Ascending aorta (tissue), 2 donors: Measurements from ENCODE around the gene HIVEP3. TPM values are rescaled to one million over a fixed set of nuclear protein-coding genes. Genes with fewer than 3 reads are reported as not detected.
"Not testable (repeated sequence)": the region's sequence is repeated elsewhere in the genome, so short reads cannot be mapped to it uniquely, and the experiment has no call there.

Experiments
- DNase-seq, 2 donors: peaks; one replicate each; pipeline ENCODE4 v3.0.0-alpha.2; 2019; ENCODE audit warnings: low spot score in 2 of 2
- H3K27ac ChIP-seq, 2 donors: fragments of 200-600 bp; sonication (generic); one replicate each; pipeline ENCODE4 v1.5.1; 2016 to 2017; ENCODE audit warnings: mild to moderate bottlenecking in 1 of 2
- H3K27me3 ChIP-seq: fragments of 200-600 bp; sonication (generic); one replicate; pipeline ENCODE4 v1.5.1; 2017
- H3K36me3 ChIP-seq, 2 donors: fragments of 200-600 bp; sonication (generic); one replicate each; pipeline ENCODE4 v1.5.1; 2016
- H3K4me1 ChIP-seq, 2 donors: fragments of 200-600 bp; sonication (generic); one replicate each; pipeline ENCODE4 v1.5.1; 2016 to 2017; ENCODE audit warnings: mild to moderate bottlenecking in 1 of 2
- H3K4me3 ChIP-seq, 2 donors: fragments of 200-600 bp; sonication (generic); one replicate each; pipeline ENCODE4 v1.5.1; 2016 to 2017; ENCODE audit warnings: mild to moderate bottlenecking in 1 of 2
- H3K9me3 ChIP-seq, 2 donors: fragments of 200-600 bp; sonication (generic); one replicate each; pipeline ENCODE4 v1.5.1; 2016
- CTCF ChIP-seq, 3 experiments: fragments of 200-600 bp in 2 of 3; fragments of 450-650 bp in 1 of 3; sonication (generic) in 2 of 3; IDR thresholded peaks; one replicate each; pipeline ENCODE4 v1.5.1; 2016 to 2019; ENCODE audit warnings: antibody characterized with exemption in 3 of 3, mild to moderate bottlenecking in 1 of 3, moderate library complexity in 1 of 3
- intact Hi-C: fragments of 100-400 bp; cut with DNase I; formaldehyde crosslinking; loops from one replicate; pipeline ENCODE4 v1.15.1; 2023
- total RNA-seq: library from RNA; depleted of rRNA; stranded (reverse); fragments of >200 nt; gene quantifications from one replicate; pipeline ENCODE4 v1.1.0, GENCODE V29; 2016

Gene HIVEP3
- total RNA-seq, 1 donor from 2014 or later, result 0.32 TPM

- no peak overlapping the region for H3K4me3 ChIP-seq
Measured at GRCh38 chr1:41955461-41956159, 36.9 kb upstream of the HIVEP3 start.

GRCh38 chr1:41954533-41954944 is 35.8 kb upstream of the HIVEP3 start:
- Histone ChIP-seq H3K27me3 (no peaks in the 10 kb centered on the region), H3K27ac (no peak overlapping the region), H3K4me3 (no peak overlapping the region), H3K36me3 (no peaks in the 10 kb centered on the region), H3K4me1 (no peaks in the 10 kb centered on the region), H3K9me3 (no peaks in the 10 kb centered on the region)
- no peak for TF ChIP-seq CTCF (IDR thresholded peaks at IDR 0.05)
- intact Hi-C loops, result no loop called here
- DNase-seq, result no peak

More at GRCh38 chr1:41955461-41956159, 36.9 kb upstream of the HIVEP3 start:
- intact Hi-C loops, result no loop called here
- Histone ChIP-seq H3K27me3 (no peaks in the 10 kb centered on the region), H3K27ac (no peak overlapping the region), H3K9me3 (no peaks in the 10 kb centered on the region), H3K36me3 (no peaks in the 10 kb centered on the region), H3K4me1 (no peaks in the 10 kb centered on the region)
- TF ChIP-seq CTCF (IDR thresholded peaks at IDR 0.05), result no peak
- DNase-seq, result no peak

GRCh38 chr1:41953291-41953690 is 34.6 kb upstream of the HIVEP3 start:
- no peak for DNase-seq
- Histone ChIP-seq H3K36me3 (no peaks in the 10 kb centered on the region), H3K9me3 (no peaks in the 10 kb centered on the region), H3K27ac (no peak overlapping the region), H3K27me3 (no peaks in the 10 kb centered on the region), H3K4me3 (no peak overlapping the region), H3K4me1 (no peaks in the 10 kb centered on the region)
- intact Hi-C loops, result no loop called here
- no peak for TF ChIP-seq CTCF (IDR thresholded peaks at IDR 0.05)

GRCh38 chr1:41952208-41952607 is 33.5 kb upstream of the HIVEP3 start:
- no peaks in the 10 kb centered on the region for H3K27me3 ChIP-seq
- no peaks in the 10 kb centered on the region for H3K36me3 ChIP-seq
- H3K4me1 ChIP-seq, result no peaks in the 10 kb centered on the region
- intact Hi-C loops, result no loop called here
- no peaks in the 10 kb centered on the region for H3K9me3 ChIP-seq
- TF ChIP-seq CTCF (IDR thresholded peaks at IDR 0.05), result no peak
- H3K4me3 ChIP-seq, result no peak overlapping the region
- no peak overlapping the region for H3K27ac ChIP-seq
- DNase-seq, result no peak

- H3K27ac ChIP-seq, H3K4me3 ChIP-seq, H3K9me3 ChIP-seq, H3K36me3 ChIP-seq, H3K4me1 ChIP-seq, DNase-seq, intact Hi-C loops, H3K27me3 ChIP-seq: not testable (repeated sequence)
Measured at GRCh38 chr1:41951492-41951891, 32.8 kb upstream of the HIVEP3 start.

GRCh38 chr1:41950820-41951219 is 32.1 kb upstream of the HIVEP3 start:
- Histone ChIP-seq H3K9me3 (no peaks in the 10 kb centered on the region), H3K4me1 (no peaks in the 10 kb centered on the region), H3K27ac (no peak overlapping the region), H3K4me3 (no peak overlapping the region), H3K27me3 (no peaks in the 10 kb centered on the region), H3K36me3 (no peaks in the 10 kb centered on the region)
- intact Hi-C loops, result no loop called here
- no peak for TF ChIP-seq CTCF (IDR thresholded peaks at IDR 0.05)
- DNase-seq, result no peak

- H3K27me3 ChIP-seq, DNase-seq, H3K36me3 ChIP-seq, intact Hi-C loops, H3K4me3 ChIP-seq, H3K9me3 ChIP-seq, H3K27ac ChIP-seq, H3K4me1 ChIP-seq: not testable (repeated sequence)
Measured at GRCh38 chr1:41945946-41946345, 27.2 kb upstream of the HIVEP3 start.
